Activated T-cell treated with anti-CD3 and anti-CD28 coated beads, Interleukin-2, amount 50 U/mL, for 4 hours (primary cell): Measurements from ENCODE around the gene SLC6A8. TPM values are rescaled to one million over a fixed set of nuclear protein-coding genes. Genes with fewer than 3 reads are reported as not detected.
"Not testable (repeated sequence)": the region's sequence is repeated elsewhere in the genome, so short reads cannot be mapped to it uniquely, and the experiment has no call there.

ENCODE experiments used
- ATAC-seq, 2 donors: fragments of 200-7000 bp; cut with Tn5 transposase; one replicate each; pipeline ENCODE4 v1.10.0; 2021
- DNase-seq: peaks from one replicate; pipeline ENCODE4 v3.0.0-alpha.2; 2020
- H3K27me3 Mint-ChIP-seq: one replicate; pipeline ENCODE4 v1.8.0; 2021; ENCODE audit warnings: low read depth, mixed read lengths
- H3K36me3 Mint-ChIP-seq: one replicate; pipeline ENCODE4 v1.8.0; 2022; ENCODE audit warnings: mixed read lengths; ENCODE audit not compliant: insufficient read depth
- H3K4me1 Mint-ChIP-seq: one replicate; pipeline ENCODE4 v1.8.0; 2021; ENCODE audit warnings: low read depth, mixed read lengths
- H3K4me3 Mint-ChIP-seq: one replicate; pipeline ENCODE4 v1.8.0; 2021; ENCODE audit warnings: mild to moderate bottlenecking, moderate library complexity, mixed read lengths
- H3K9me3 Mint-ChIP-seq: one replicate; pipeline ENCODE4 v1.8.0; 2021; ENCODE audit warnings: mixed read lengths
- total RNA-seq, 3 donors: library from RNA; stranded (reverse); gene quantifications; one replicate each; pipeline ENCODE4 v1.2.1, GENCODE V29; 2021

Gene SLC6A8
- total RNA-seq, 3 donors from 2014 or later, result 1.1 to 1.9 (median 1.6) TPM

DNA sequence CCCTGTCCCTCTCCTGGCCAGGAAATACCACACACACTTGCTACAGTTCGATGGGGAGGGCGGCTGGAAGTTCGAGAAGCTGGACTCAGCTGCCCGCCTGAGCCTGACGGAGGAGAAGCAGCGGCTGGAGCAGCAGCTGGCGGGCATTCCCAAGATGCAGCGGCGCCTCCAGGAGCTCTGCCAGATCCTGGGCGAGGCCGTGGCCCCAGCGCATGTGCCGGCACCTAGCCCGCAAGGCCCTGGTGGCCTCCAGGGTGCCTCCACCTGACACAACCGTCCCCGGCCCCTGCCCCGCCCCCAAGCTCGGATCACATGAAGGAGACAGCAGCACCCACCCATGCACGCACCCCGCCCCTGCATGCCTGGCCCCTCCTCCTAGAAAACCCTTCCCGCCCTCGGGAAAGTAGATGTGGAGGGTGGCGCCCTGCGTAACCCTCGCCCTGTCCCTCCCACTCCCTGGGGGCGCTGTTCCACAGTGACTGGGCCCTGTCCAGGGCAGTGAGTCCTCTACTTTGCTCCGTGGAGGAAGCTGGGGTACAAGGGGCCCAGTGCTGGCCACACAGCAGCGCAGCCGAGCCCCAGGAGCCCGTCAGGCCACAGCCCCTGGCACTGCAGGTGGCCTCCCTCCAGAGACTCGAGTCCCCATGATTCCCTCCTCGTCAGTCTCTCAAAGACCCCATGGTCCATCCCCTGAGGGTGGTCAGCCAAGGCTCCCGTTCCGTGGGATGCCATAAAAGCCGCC lies 55.9 kb downstream of the SLC6A8 start:
- H3K9me3 Mint-ChIP-seq, H3K4me3 Mint-ChIP-seq, ATAC-seq, H3K36me3 Mint-ChIP-seq, H3K27me3 Mint-ChIP-seq, DNase-seq: not testable (repeated sequence)
- H3K4me1 Mint-ChIP-seq, result peaks cover 24% of the 10 kb centered on the region

DNA sequence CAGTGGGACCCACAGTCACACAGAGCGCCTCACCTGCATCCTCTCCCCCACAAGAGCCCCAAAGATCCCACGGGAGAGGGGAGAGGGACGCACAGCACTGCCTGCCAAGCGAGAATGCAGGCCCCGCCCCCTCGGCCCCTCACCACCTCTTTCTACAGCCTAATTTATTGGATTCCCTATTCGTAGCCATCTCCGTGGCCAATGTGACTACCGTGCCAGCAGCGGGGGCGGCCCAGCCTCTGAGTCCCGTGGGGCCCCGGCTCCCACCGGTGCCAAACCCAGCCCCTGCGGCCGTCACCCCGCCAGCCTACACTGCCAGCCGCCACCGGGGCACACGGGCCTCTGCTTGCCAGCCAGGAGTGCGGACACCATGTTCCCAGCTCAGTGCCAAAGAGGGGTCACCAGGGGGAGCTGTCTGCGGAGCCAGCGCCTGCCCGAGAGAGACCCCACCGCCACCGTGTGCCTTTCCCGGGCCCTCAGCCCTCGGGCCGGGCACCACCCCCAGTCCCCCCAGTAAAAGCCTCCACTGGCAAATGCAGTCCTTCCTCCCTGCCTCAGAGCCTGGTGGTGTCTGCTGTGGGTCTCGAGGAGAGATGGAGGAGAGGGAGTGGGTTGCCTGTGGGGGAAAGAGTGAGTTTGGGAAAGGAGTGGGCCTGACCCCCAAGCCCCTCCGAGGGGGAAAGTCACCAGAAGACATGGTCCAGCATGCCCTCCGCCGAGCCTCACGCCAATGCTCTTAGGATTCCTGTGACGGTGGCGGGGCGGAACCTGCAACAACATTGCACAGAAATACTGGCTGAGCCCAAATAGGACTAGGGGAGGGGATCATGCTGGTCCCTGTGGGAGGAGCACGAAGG lies 56.7 kb downstream of the SLC6A8 start:
- H3K9me3 Mint-ChIP-seq, result no peaks in the 10 kb centered on the region
- H3K4me3 Mint-ChIP-seq, result peak overlapping the region; percentile 19
- no peak for ATAC-seq

DNA sequence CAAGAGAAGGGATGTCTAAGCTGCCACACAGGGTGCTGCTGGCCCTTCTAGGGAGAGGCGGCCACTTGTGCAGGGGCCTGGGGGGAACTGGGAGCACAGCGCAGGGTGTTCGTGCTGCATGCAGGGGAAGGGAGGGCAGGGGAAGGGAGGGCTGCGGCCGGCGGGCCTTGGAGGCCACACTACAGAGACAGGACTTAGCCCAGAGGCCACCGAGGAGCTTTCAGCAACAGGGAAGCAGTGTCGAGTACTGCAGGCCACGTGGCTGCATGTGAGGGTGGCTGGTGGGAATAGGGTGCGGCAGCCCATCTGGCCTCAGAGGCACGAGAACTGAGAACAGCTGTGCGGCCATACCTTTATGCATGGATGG lies 57.3 kb downstream of the SLC6A8 start:
- ATAC-seq, result not testable (repeated sequence)

More for the DNA sequence above, 56.7 kb downstream of the SLC6A8 start:
- Mint-ChIP-seq H3K4me1 (peaks cover 22% of the 10 kb centered on the region), H3K27me3 (peaks cover 3% of the 10 kb centered on the region), H3K36me3 (no peaks in the 10 kb centered on the region)
- DNase-seq, result no peak

More for the DNA sequence above, 57.3 kb downstream of the SLC6A8 start:
- DNase-seq, H3K4me3 Mint-ChIP-seq, H3K9me3 Mint-ChIP-seq, H3K27me3 Mint-ChIP-seq, H3K36me3 Mint-ChIP-seq: not testable (repeated sequence)
- peaks cover 16% of the 10 kb centered on the region for H3K4me1 Mint-ChIP-seq

Other genes with a start within 250 kb of the SLC6A8 start
- 1 to 10 TPM; 1.7 to 2.4 (median 2.2) TPM for gene TREX2, start 241.9 kb upstream of the SLC6A8 start, total RNA-seq
- gene HAUS7, start 217.3 kb upstream of the SLC6A8 start, total RNA-seq, result 10 to 100 TPM; 77.1 to 90.3 (median 85.3) TPM
- gene BGN, start 192.9 kb upstream of the SLC6A8 start, total RNA-seq, result under 1 TPM; 0.13 to 0.30 (median 0.16) TPM
- under 1 TPM in 1 of 3 donors, not detected in 2; 0.05 TPM for gene ATP2B3, start 170.3 kb upstream of the SLC6A8 start, total RNA-seq
- 10 to 100 TPM; 38.6 to 46.9 (median 39.1) TPM for gene CCNQ, start 88.8 kb upstream of the SLC6A8 start, total RNA-seq
- under 1 TPM; 0.11 to 0.42 (median 0.33) TPM for gene DUSP9, start 40.7 kb upstream of the SLC6A8 start, total RNA-seq
- under 1 TPM; 0.26 to 0.71 (median 0.51) TPM for gene PNCK, start 14.1 kb upstream of the SLC6A8 start, total RNA-seq
- gene BCAP31, start 36.5 kb downstream of the SLC6A8 start, total RNA-seq, result 100 to 1,000 TPM; 134 to 176 (median 151) TPM
- 1 to 10 TPM; 2.6 to 3.4 (median 3.1) TPM for gene ABCD1, start 36.9 kb downstream of the SLC6A8 start, total RNA-seq
- under 1 TPM; 0.40 to 0.66 (median 0.46) TPM for gene PLXNB3, start 76.3 kb downstream of the SLC6A8 start, total RNA-seq
- not detected for gene SRPK3, start 93.1 kb downstream of the SLC6A8 start, total RNA-seq
- 10 to 100 TPM; 60.8 to 64.2 (median 62.7) TPM for gene IDH3G, start 106.4 kb downstream of the SLC6A8 start, total RNA-seq
- gene SSR4, start 106.7 kb downstream of the SLC6A8 start, total RNA-seq, result 100 to 1,000 TPM; 295 to 341 (median 296) TPM
- gene PDZD4, start 142.6 kb downstream of the SLC6A8 start, total RNA-seq, result 1 to 10 TPM in 2 of 3 donors, under 1 TPM in 1; 0.81 to 1.4 (median 1.4) TPM
- gene L1CAM, start 198.2 kb downstream of the SLC6A8 start, total RNA-seq, result under 1 TPM; 0.14 to 0.46 (median 0.34) TPM
- not detected for gene AVPR2, start 216.7 kb downstream of the SLC6A8 start, total RNA-seq
- gene ARHGAP4, start 238.3 kb downstream of the SLC6A8 start, total RNA-seq, result 100 to 1,000 TPM in 2 of 3 donors, 10 to 100 TPM in 1; 96.7 to 128 (median 108) TPM
- gene NAA10, start 247.1 kb downstream of the SLC6A8 start, total RNA-seq, result 100 to 1,000 TPM; 190 to 224 (median 221) TPM